ENCODE measurements around the gene APOBEC3F.

GRCh38 chr22:39041908-39042307 is 1.2 kb downstream of the APOBEC3F start:
- no peak for TF ChIP-seq POLR2A (IDR thresholded peaks at IDR 0.05; ENCODE audit: extremely low read depth, insufficient read length)
- TF ChIP-seq, protein P1, sequence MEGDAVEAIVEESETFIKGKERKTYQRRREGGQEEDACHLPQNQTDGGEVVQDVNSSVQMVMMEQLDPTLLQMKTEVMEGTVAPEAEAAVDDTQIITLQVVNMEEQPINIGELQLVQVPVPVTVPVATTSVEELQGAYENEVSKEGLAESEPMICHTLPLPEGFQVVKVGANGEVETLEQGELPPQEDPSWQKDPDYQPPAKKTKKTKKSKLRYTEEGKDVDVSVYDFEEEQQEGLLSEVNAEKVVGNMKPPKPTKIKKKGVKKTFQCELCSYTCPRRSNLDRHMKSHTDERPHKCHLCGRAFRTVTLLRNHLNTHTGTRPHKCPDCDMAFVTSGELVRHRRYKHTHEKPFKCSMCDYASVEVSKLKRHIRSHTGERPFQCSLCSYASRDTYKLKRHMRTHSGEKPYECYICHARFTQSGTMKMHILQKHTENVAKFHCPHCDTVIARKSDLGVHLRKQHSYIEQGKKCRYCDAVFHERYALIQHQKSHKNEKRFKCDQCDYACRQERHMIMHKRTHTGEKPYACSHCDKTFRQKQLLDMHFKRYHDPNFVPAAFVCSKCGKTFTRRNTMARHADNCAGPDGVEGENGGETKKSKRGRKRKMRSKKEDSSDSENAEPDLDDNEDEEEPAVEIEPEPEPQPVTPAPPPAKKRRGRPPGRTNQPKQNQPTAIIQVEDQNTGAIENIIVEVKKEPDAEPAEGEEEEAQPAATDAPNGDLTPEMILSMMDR (IDR thresholded peaks at IDR 0.05; ENCODE audit: low read depth, low read length) = no peak
- TF ChIP-seq, protein P2, sequence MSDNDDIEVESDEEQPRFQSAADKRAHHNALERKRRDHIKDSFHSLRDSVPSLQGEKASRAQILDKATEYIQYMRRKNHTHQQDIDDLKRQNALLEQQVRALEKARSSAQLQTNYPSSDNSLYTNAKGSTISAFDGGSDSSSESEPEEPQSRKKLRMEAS (IDR thresholded peaks at IDR 0.05; ENCODE audit: low read depth, low read length) = no peak
- TF ChIP-seq MYC (IDR thresholded peaks at IDR 0.05; ENCODE audit: low read depth, low read length) = no peak
